Tibial nerve (tissue), 4 donors: ENCODE measurements around the gene AFF3. TPM values are rescaled to one million over a fixed set of nuclear protein-coding genes. Genes with fewer than 3 reads are reported as not detected.

ENCODE experiments used
- DNase-seq, 2 donors: peaks; one replicate each; pipeline ENCODE4 v3.0.0-alpha.2; 2019; ENCODE audit warnings: low spot score in 2 of 2
- H3K27ac ChIP-seq, 4 donors: fragments of 200-600 bp; sonication (generic) in 3 of 4; one replicate each; pipeline ENCODE4 v1.5.1; 2017 to 2019; ENCODE audit warnings: mild to moderate bottlenecking in 1 of 4
- H3K27me3 ChIP-seq, 2 donors: fragments of 200-600 bp; sonication (generic) in 1 of 2; one replicate each; pipeline versions ENCODE4 v1.5.1 to v1.6.0; 2017 to 2019
- H3K36me3 ChIP-seq, 3 donors: fragments of 200-600 bp; sonication (generic); one replicate each; pipeline ENCODE4 v1.5.1; 2018 to 2019
- H3K4me1 ChIP-seq, 4 donors: fragments of 200-600 bp; sonication (generic) in 3 of 4; one replicate each; pipeline ENCODE4 v1.5.1; 2017 to 2019
- H3K4me3 ChIP-seq, 4 donors: fragments of 200-600 bp; sonication (generic) in 3 of 4; one replicate each; pipeline ENCODE4 v1.5.1; 2017 to 2019; ENCODE audit warnings: mild to moderate bottlenecking in 1 of 4, moderate library complexity in 1 of 4
- H3K9me3 ChIP-seq, 4 donors: fragments of 200-600 bp; sonication (generic) in 3 of 4; one replicate each; pipeline ENCODE4 v1.5.1; 2017 to 2019
- CTCF ChIP-seq, 5 experiments: fragments of 200-600 bp in 3 of 5; fragments of 450-650 bp in 2 of 5; sonication (generic) in 3 of 5; IDR thresholded peaks; one replicate each; pipeline ENCODE4 v1.5.1; 2016 to 2019; ENCODE audit warnings: antibody characterized with exemption in 5 of 5, mild to moderate bottlenecking in 3 of 5, moderate library complexity in 2 of 5
- EP300 ChIP-seq, 2 donors: sonication (generic); formaldehyde crosslinking; IDR thresholded peaks; one replicate each; pipeline ENCODE4 v1.6.1; 2017; ENCODE audit warnings: antibody characterized with exemption in 2 of 2, mild to moderate bottlenecking in 1 of 2
- POLR2A ChIP-seq, 2 donors: fragments of 450-650 bp; IDR thresholded peaks; one replicate each; pipeline ENCODE4 v1.6.1; 2017; ENCODE audit warnings: antibody characterized with exemption in 2 of 2, mild to moderate bottlenecking in 2 of 2, moderate library complexity in 2 of 2
- WGBS, 2 donors: methylation state at CpG; one replicate each; pipeline ENCODE4 v1.1.5; 2018; 5-methylcytosine and 5-hydroxymethylcytosine counted together
- total RNA-seq, 4 donors: library from RNA; depleted of rRNA; stranded (reverse); fragments of >200 nt; gene quantifications; one replicate each; pipeline ENCODE4 v1.1.0, GENCODE V29; 2016

The AFF3 gene
- total RNA-seq, 4 donors from 2014 or later: 7.2 to 36.0 (median 21.4) TPM

GRCh38 chr2:100000915-100001707 is 141.3 kb downstream of the AFF3 start:
- H3K27me3 ChIP-seq: no peaks in the 10 kb centered on the region

GRCh38 chr2:99998651-99999320 is 143.6 kb downstream of the AFF3 start:
- Histone ChIP-seq H3K36me3 (no peaks in the 10 kb centered on the region), H3K9me3 (no peaks in the 10 kb centered on the region), H3K27ac (no peak overlapping the region), H3K4me1 (no peaks in the 10 kb centered on the region), H3K4me3 (no peak overlapping the region), H3K27me3 (no peaks in the 10 kb centered on the region)
- no peak for DNase-seq
- 76 to 81% methylated on average over 12 of the region's 12 CpGs for WGBS, 2 donors
- TF ChIP-seq EP300 (IDR thresholded peaks at IDR 0.05) (no peak), POLR2A (IDR thresholded peaks at IDR 0.05) (no peak), CTCF (IDR thresholded peaks at IDR 0.05) (no peak)

More at GRCh38 chr2:100000915-100001707, 141.3 kb downstream of the AFF3 start:
- no peak for TF ChIP-seq POLR2A (IDR thresholded peaks at IDR 0.05)
- no peak for TF ChIP-seq EP300 (IDR thresholded peaks at IDR 0.05)
- no peak for TF ChIP-seq CTCF (IDR thresholded peaks at IDR 0.05)
- 89% methylated on average over 22 of the region's 22 CpGs for WGBS, 2 donors
- Histone ChIP-seq H3K36me3 (no peaks in the 10 kb centered on the region), H3K27ac (no peak overlapping the region), H3K9me3 (no peaks in the 10 kb centered on the region), H3K4me3 (no peak overlapping the region), H3K4me1 (no peaks in the 10 kb centered on the region)
- no peak for DNase-seq

- Histone ChIP-seq H3K36me3 (no peaks in the 10 kb centered on the region), H3K4me1 (no peaks in the 10 kb centered on the region), H3K4me3 (no peak overlapping the region), H3K27me3 (no peaks in the 10 kb centered on the region), H3K27ac (no peak overlapping the region), H3K9me3 (no peaks in the 10 kb centered on the region)
- WGBS, 2 donors: 88 to 95% methylated on average over 3 of the region's 3 CpGs
- no peak for DNase-seq
- TF ChIP-seq EP300 (IDR thresholded peaks at IDR 0.05) (no peak), CTCF (IDR thresholded peaks at IDR 0.05) (no peak), POLR2A (IDR thresholded peaks at IDR 0.05) (no peak)
These were observed 152.5 kb downstream of the AFF3 start for GRCh38 chr2:99989905-99990304.

- H3K4me1 ChIP-seq: peaks cover 0 to 4% (median 0%) of the 10 kb centered on the region in 4 donors
- 31 to 37% methylated on average over 3 of the region's 3 CpGs for WGBS, 2 donors
- no peaks in the 10 kb centered on the region for H3K9me3 ChIP-seq
- H3K27ac ChIP-seq: no peak overlapping the region
- H3K4me3 ChIP-seq: no peak overlapping the region
- no peaks in the 10 kb centered on the region for H3K27me3 ChIP-seq
- DNase-seq: no peak
- TF ChIP-seq EP300 (IDR thresholded peaks at IDR 0.05) (no peak), CTCF (IDR thresholded peaks at IDR 0.05) (no peak), POLR2A (IDR thresholded peaks at IDR 0.05) (no peak)
- no peaks in the 10 kb centered on the region for H3K36me3 ChIP-seq
These were observed 153.8 kb downstream of the AFF3 start for GRCh38 chr2:99988599-99988998.

GRCh38 chr2:99987160-99987559 is 155.2 kb downstream of the AFF3 start:
- WGBS, 2 donors: 77% methylated on average over 4 of the region's 4 CpGs
- Histone ChIP-seq H3K9me3 (no peaks in the 10 kb centered on the region), H3K27ac (no peak overlapping the region), H3K36me3 (no peaks in the 10 kb centered on the region), H3K27me3 (no peaks in the 10 kb centered on the region), H3K4me3 (no peak overlapping the region), H3K4me1 (peaks cover 0 to 4% (median 0%) of the 10 kb centered on the region in 4 donors)
- no peak for TF ChIP-seq CTCF (IDR thresholded peaks at IDR 0.05)
- no peak for TF ChIP-seq POLR2A (IDR thresholded peaks at IDR 0.05)
- no peak for TF ChIP-seq EP300 (IDR thresholded peaks at IDR 0.05)
- DNase-seq: no peak
